ENCODE data around the gene RB1.

DNA sequence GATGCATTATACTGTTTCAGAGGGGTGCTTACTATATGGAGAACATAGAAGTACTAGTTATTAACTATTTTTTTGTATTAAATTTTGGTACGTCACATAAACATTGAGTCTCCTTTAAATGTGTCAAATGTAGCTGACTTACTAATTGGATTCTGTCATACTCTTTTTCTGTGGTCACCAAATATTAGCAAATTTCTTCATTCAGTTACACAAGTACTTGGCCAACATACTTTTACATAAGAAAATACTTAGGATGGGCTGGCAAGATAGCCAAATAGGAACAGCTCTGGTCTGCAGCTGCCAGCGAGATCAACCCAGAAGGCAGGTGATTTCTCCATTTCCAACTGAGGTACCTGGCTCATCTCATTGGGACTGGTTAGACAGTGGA, 90.1 kb downstream of the RB1 start:
- TF ChIP-seq ZNF219 (CRISPR knock-in tag; IDR thresholded peaks at IDR 0.05; ENCODE audit: borderline replicate concordance) (no peak), ELF4 (CRISPR knock-in tag; IDR thresholded peaks at IDR 0.05; ENCODE audit: low read depth) (no peak), IRF2 (CRISPR knock-in tag; IDR thresholded peaks at IDR 0.05; ENCODE audit: borderline replicate concordance, low read depth) (no peak), CREM (CRISPR knock-in tag; IDR thresholded peaks at IDR 0.05) (no peak)
- TF ChIP-seq, protein P1, sequence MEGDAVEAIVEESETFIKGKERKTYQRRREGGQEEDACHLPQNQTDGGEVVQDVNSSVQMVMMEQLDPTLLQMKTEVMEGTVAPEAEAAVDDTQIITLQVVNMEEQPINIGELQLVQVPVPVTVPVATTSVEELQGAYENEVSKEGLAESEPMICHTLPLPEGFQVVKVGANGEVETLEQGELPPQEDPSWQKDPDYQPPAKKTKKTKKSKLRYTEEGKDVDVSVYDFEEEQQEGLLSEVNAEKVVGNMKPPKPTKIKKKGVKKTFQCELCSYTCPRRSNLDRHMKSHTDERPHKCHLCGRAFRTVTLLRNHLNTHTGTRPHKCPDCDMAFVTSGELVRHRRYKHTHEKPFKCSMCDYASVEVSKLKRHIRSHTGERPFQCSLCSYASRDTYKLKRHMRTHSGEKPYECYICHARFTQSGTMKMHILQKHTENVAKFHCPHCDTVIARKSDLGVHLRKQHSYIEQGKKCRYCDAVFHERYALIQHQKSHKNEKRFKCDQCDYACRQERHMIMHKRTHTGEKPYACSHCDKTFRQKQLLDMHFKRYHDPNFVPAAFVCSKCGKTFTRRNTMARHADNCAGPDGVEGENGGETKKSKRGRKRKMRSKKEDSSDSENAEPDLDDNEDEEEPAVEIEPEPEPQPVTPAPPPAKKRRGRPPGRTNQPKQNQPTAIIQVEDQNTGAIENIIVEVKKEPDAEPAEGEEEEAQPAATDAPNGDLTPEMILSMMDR (IDR thresholded peaks at IDR 0.05) = no peak
- TF ChIP-seq, protein P2, sequence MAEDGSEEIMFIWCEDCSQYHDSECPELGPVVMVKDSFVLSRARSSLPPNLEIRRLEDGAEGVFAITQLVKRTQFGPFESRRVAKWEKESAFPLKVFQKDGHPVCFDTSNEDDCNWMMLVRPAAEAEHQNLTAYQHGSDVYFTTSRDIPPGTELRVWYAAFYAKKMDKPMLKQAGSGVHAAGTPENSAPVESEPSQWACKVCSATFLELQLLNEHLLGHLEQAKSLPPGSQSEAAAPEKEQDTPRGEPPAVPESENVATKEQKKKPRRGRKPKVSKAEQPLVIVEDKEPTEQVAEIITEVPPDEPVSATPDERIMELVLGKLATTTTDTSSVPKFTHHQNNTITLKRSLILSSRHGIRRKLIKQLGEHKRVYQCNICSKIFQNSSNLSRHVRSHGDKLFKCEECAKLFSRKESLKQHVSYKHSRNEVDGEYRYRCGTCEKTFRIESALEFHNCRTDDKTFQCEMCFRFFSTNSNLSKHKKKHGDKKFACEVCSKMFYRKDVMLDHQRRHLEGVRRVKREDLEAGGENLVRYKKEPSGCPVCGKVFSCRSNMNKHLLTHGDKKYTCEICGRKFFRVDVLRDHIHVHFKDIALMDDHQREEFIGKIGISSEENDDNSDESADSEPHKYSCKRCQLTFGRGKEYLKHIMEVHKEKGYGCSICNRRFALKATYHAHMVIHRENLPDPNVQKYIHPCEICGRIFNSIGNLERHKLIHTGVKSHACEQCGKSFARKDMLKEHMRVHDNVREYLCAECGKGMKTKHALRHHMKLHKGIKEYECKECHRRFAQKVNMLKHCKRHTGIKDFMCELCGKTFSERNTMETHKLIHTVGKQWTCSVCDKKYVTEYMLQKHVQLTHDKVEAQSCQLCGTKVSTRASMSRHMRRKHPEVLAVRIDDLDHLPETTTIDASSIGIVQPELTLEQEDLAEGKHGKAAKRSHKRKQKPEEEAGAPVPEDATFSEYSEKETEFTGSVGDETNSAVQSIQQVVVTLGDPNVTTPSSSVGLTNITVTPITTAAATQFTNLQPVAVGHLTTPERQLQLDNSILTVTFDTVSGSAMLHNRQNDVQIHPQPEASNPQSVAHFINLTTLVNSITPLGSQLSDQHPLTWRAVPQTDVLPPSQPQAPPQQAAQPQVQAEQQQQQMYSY (CRISPR knock-in tag; IDR thresholded peaks at IDR 0.05) = no peak
